PC-3 (cell line): ENCODE measurements around the gene SLC38A5. TPM values are rescaled to one million over a fixed set of nuclear protein-coding genes. Genes with fewer than 3 reads are reported as not detected.
"Not testable (repeated sequence)": the region's sequence is repeated elsewhere in the genome, so short reads cannot be mapped to it uniquely, and the experiment has no call there.

Experiments used
- ATAC-seq: fragments of 200-7000 bp; cut with Tn5 transposase; 2 replicates; pipeline ENCODE4 v1.9.1; 2020; ENCODE audit warnings: mild to moderate bottlenecking, moderate library complexity
- BruUV-seq: library from RNA; stranded (reverse); fragments of 400-500 nt; replicated peaks from 2 replicates; lab custom pipeline; 2021; lab: Mats Ljungman, UMichigan
- CTCF ChIA-PET: fragments of 300-600 bp; sonication (Branson Sonifier 250); formaldehyde crosslinking; loops from one replicate; lab custom pipeline; 2022; ENCODE audit warnings: antibody characterized with exemption; lab: Charles Lee
- POLR2A ChIA-PET: fragments of 300-600 bp; sonication (Branson Sonifier 250); formaldehyde crosslinking; loops from one replicate; lab custom pipeline; 2022; ENCODE audit warnings: antibody characterized with exemption; ENCODE audit not compliant: unreplicated experiment; lab: Charles Lee
- DNase-seq: peaks from one replicate; pipeline ENCODE4 v3.0.0-alpha.2; 2015
- H2AFZ ChIP-seq: fragments of 300-600 bp; sonication (generic); 2 replicates; pipeline ENCODE4 v1.6.0; 2016; ENCODE audit warnings: antibody characterized with exemption, low read length
- H3F3A ChIP-seq: fragments of 300-600 bp; sonication (generic); one replicate; pipeline ENCODE4 v1.6.0; 2017; ENCODE audit warnings: antibody characterized with exemption, low read length, control low read depth, mild to moderate bottlenecking; ENCODE audit not compliant: unreplicated experiment
- H3K27ac ChIP-seq: fragments of 300-600 bp; sonication (generic); 2 replicates; pipeline ENCODE4 v1.5.1; 2016; ENCODE audit warnings: mild to moderate bottlenecking, low read length
- H3K27me3 ChIP-seq: fragments of 300-600 bp; sonication (generic); 2 replicates; pipeline ENCODE4 v1.6.1; 2016; ENCODE audit warnings: low read length, mixed read lengths
- H3K36me3 ChIP-seq: fragments of 300-600 bp; sonication (generic); 2 replicates; pipeline ENCODE4 v1.6.1; 2016; ENCODE audit warnings: low read depth, mixed run types, low read length, mixed read lengths
- H3K4me1 ChIP-seq: fragments of 300-600 bp; sonication (generic); 2 replicates; pipeline ENCODE4 v1.5.1; 2016; ENCODE audit warnings: low read length; ENCODE audit not compliant: insufficient read depth
- H3K4me2 ChIP-seq: fragments of 300-600 bp; sonication (generic); 2 replicates; pipeline ENCODE4 v1.6.0; 2016; ENCODE audit warnings: low read length
- H3K4me3 ChIP-seq: fragments of 300-600 bp; sonication (generic); 2 replicates; pipeline ENCODE4 v1.5.1; 2016; ENCODE audit warnings: mild to moderate bottlenecking, low read length, mixed read lengths
- H3K79me2 ChIP-seq: fragments of 300-600 bp; sonication (generic); 2 replicates; pipeline ENCODE4 v1.6.1; 2017; ENCODE audit warnings: low read length, mixed read lengths
- H3K9ac ChIP-seq: fragments of 300-600 bp; sonication (generic); 2 replicates; pipeline ENCODE4 v1.6.0; 2016; ENCODE audit warnings: mild to moderate bottlenecking, low read length
- H3K9me2 ChIP-seq: fragments of 300-600 bp; sonication (generic); replicated peaks from 2 replicates; pipeline ENCODE4 v1.6.1; 2016; ENCODE audit warnings: mixed run types, low read length, mixed read lengths
- H3K9me3 ChIP-seq: fragments of 300-600 bp; sonication (generic); 2 replicates; pipeline ENCODE4 v1.6.1; 2016; ENCODE audit warnings: low read length, mixed read lengths
- H4K20me1 ChIP-seq: fragments of 300-600 bp; sonication (generic); 2 replicates; pipeline ENCODE4 v1.6.1; 2016; ENCODE audit warnings: low read length, mixed read lengths
- intact Hi-C: fragments of 100-400 bp; cut with micrococcal nuclease; formaldehyde crosslinking; loops from 2 replicates; pipeline ENCODE4 v1.9.0; 2023
- total RNA-seq: library from RNA; depleted of rRNA; stranded (reverse); fragments of >200 nt; gene quantifications from 2 replicates; pipeline ENCODE4 v1.2.3, GENCODE V29; 2014; rRNA removed

SLC38A5 gene
- total RNA-seq, 1 experiment from 2014 or later = 2.4 TPM

- H3K4me1 ChIP-seq, ATAC-seq, H3K9ac ChIP-seq, POLR2A ChIA-PET, H3K36me3 ChIP-seq, DNase-seq, H3K27me3 ChIP-seq, H3K79me2 ChIP-seq, H3K9me3 ChIP-seq, H3K4me2 ChIP-seq, H3K27ac ChIP-seq, H4K20me1 ChIP-seq, H2AFZ ChIP-seq, BruUV-seq, H3F3A ChIP-seq, intact Hi-C loops, H3K4me3 ChIP-seq, H3K9me2 ChIP-seq, CTCF ChIA-PET: not testable (repeated sequence)
These were observed 39.9 kb downstream of the SLC38A5 start for GRCh38 chrX:48430166-48430565.

- POLR2A ChIA-PET, H3K9ac ChIP-seq: not testable (repeated sequence)
These were observed 40.5 kb downstream of the SLC38A5 start for GRCh38 chrX:48429606-48430005.

GRCh38 chrX:48427027-48427716, 42.9 kb downstream of the SLC38A5 start:
- CTCF ChIA-PET, H3K4me2 ChIP-seq, H3F3A ChIP-seq, DNase-seq, H3K9me2 ChIP-seq, intact Hi-C loops, H3K27ac ChIP-seq, H2AFZ ChIP-seq, H3K4me3 ChIP-seq, H3K9me3 ChIP-seq, H3K27me3 ChIP-seq, POLR2A ChIA-PET, H3K9ac ChIP-seq, H4K20me1 ChIP-seq, H3K79me2 ChIP-seq, BruUV-seq, H3K36me3 ChIP-seq, H3K4me1 ChIP-seq: not testable (repeated sequence)
- peak; percentile 46 for ATAC-seq

More at GRCh38 chrX:48429606-48430005, 40.5 kb downstream of the SLC38A5 start:
- BruUV-seq, H3K79me2 ChIP-seq, H2AFZ ChIP-seq, DNase-seq, H3K36me3 ChIP-seq, H3K4me2 ChIP-seq, H3K9me3 ChIP-seq, intact Hi-C loops, H3F3A ChIP-seq, H3K27me3 ChIP-seq, CTCF ChIA-PET, H4K20me1 ChIP-seq, ATAC-seq, H3K27ac ChIP-seq, H3K4me3 ChIP-seq, H3K9me2 ChIP-seq, H3K4me1 ChIP-seq: not testable (repeated sequence)

- H3K27ac ChIP-seq, H3K79me2 ChIP-seq, H3K4me1 ChIP-seq, H3K4me2 ChIP-seq, intact Hi-C loops, H3K9ac ChIP-seq, BruUV-seq, ATAC-seq, CTCF ChIA-PET, H4K20me1 ChIP-seq, H3K36me3 ChIP-seq, H3K4me3 ChIP-seq, H3F3A ChIP-seq, H3K27me3 ChIP-seq, DNase-seq, H2AFZ ChIP-seq, H3K9me3 ChIP-seq, H3K9me2 ChIP-seq, POLR2A ChIA-PET: not testable (repeated sequence)
These were observed 58.2 kb downstream of the SLC38A5 start, which contains the start of gene SSX4B for GRCh38 chrX:48411860-48412259. Gene SSX4B, minus strand, starts transcription at chrX:48411960. Its CDS starts 588 bp downstream, at chrX:48411372.

Other genes starting within 250 kb of the SLC38A5 start
- not detected in 2 replicates for gene SSX1, start 214.9 kb downstream of the SLC38A5 start, total RNA-seq
- gene SSX3, start 113.6 kb downstream of the SLC38A5 start, total RNA-seq = not detected in 2 replicates
- not detected in 2 replicates for gene SSX4, start 86.7 kb downstream of the SLC38A5 start, total RNA-seq
- gene SSX4B, start 58.3 kb downstream of the SLC38A5 start, total RNA-seq = not detected in 2 replicates
- 175 and 189 TPM in 2 replicates for gene FTSJ1, start 5.9 kb upstream of the SLC38A5 start, total RNA-seq
- 38.9 and 48.3 TPM in 2 replicates for gene PORCN, start 38.7 kb upstream of the SLC38A5 start, total RNA-seq
- 307 and 324 TPM in 2 replicates for gene EBP, start 51.5 kb upstream of the SLC38A5 start, total RNA-seq
- gene TBC1D25, start 69.5 kb upstream of the SLC38A5 start, total RNA-seq = 11.3 and 24.2 TPM in 2 replicates
- 375 and 389 TPM in 2 replicates for gene RBM3, start 104.2 kb upstream of the SLC38A5 start, total RNA-seq
- gene WDR13, start 127.2 kb upstream of the SLC38A5 start, total RNA-seq = 93.3 and 106 TPM in 2 replicates
- 0.66 TPM in 1 of 2 replicates, not detected in the other for gene WAS, start 213.5 kb upstream of the SLC38A5 start, total RNA-seq
- gene SUV39H1, start 226.5 kb upstream of the SLC38A5 start, total RNA-seq = 22.3 and 31.7 TPM in 2 replicates